NCI-H2107 treated with DMSO at 0.1 percent for 48 hours (cell line): ENCODE results near the gene RAD17.
"Not testable (repeated sequence)": the region's sequence is repeated elsewhere in the genome, so short reads cannot be mapped to it uniquely, and the experiment has no call there.

Experiments used
- DNase-seq: peaks from one replicate; lab custom pipeline; 2025; ENCODE audit not compliant: unreplicated experiment; lab: John Stamatoyannopoulos, UW

Gene RAD17

GRCh38 chr5:69374911-69375446 lies 5.4 kb downstream of the RAD17 start:
- no peak for DNase-seq

GRCh38 chr5:69378376-69378775 lies 8.8 kb downstream of the RAD17 start:
- no peak for DNase-seq

- DNase-seq = peak; percentile 44
Observed at GRCh38 chr5:69404659-69405330, 35.2 kb downstream of the RAD17 start.

DNA sequence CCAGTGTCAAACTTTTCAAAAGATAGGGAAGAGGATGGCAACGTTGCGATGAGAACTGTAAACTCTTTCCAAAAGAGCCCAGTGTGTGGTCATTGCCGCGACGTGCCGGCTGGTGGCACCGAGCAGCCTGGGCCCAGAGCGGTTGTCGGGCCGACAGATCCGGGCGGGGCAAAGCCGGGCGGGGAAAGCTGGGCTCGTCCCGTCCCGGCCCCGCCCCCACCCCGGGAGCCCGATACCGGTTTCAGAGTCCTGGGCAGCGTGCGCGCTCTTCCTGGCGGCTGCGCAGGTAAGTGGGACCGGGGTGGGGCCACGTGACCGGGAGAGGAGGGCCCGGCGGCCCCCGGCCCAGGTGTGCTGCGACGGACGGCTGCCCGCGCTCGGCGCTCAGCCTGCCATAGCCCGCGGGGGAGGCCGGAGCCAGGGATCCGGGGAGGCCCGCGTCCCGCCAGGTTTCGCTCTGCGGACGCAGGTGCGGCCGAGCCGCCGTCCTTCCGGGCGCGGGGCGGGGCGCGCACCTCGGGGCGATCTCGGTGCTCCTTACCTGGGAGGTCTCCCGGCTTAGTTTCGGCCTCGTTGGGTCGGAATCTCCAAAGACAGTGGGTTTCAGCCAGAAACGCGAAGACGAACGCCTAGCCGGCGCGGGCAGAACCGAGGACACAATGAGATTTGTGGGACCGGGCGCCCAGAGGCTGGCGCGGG lies 45.4 kb downstream of the RAD17 start, which contains the start of gene MARVELD2:
MARVELD2 (plus strand) TSS at position 232 of the 699 bp plus-strand sequence. CDS start 4,270 bp downstream, outside the sequence.
- DNase-seq = peak; percentile 42

GRCh38 chr5:69415584-69415958 lies 46.0 kb downstream of the RAD17 start:
- no peak for DNase-seq

- DNase-seq = no peak
Observed at GRCh38 chr5:69416180-69416579, 46.6 kb downstream of the RAD17 start.

- no peak for DNase-seq
Observed at GRCh38 chr5:69416699-69417098, 47.1 kb downstream of the RAD17 start.

DNA sequence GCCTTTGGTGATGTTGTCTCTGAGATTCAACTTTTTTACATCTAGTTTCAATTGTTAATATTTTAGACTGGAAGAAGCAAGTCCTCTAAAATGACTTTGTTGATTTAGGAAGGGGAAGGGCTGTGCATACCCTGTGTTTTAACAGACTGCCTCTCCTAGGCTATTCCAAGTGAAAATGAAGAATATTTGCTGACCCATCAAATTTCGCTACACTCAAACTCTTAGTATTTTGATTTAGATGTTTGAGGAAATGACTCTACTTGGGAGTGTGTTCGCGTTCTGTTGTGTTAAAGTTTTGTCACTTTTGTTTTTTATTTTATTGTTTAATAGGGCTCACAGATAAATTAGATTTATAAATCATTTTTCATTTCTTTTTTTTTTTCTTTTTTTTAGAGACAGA lies 48.9 kb downstream of the RAD17 start:
- DNase-seq = no peak

GRCh38 chr5:69431424-69432303 lies 62.0 kb downstream of the RAD17 start:
- no peak for DNase-seq

DNA sequence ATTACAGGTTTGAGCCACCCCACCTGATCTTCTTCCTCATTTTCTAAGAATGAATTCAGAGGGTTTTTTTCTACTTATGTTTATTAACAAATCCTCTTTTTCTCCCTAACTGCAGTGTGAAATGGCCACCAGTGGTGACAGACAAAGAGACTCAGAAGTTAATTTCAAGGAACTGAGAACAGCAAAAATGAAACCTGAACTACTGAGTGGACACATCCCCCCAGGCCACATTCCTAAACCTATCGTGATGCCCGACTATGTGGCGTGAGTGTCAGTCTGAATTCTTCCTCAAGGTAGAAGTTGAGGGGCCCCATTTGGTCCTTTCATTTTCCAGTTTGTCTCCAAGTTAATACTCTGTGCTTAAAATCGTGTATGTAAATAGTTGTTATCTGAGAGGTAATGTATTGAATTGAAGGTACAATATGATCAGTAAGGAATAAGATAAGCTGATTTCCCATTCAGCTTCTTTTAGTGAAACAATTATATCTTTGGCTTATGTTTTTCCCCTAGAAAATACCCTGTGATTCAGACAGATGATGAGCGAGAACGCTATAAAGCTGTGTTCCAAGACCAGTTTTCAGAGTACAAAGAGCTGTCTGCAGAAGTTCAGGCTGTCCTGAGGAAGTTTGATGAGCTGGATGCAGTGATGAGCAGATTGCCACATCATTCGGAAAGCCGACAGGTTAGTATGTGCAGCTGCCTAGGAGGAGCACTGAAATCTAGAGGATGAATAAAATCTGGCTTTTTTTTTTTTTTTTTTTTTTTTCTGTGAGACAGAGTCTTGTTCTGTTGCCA lies 63.0 kb downstream of the RAD17 start:
- DNase-seq = no peak

GRCh38 chr5:69435276-69435884 lies 65.8 kb downstream of the RAD17 start:
- not testable (repeated sequence) for DNase-seq

DNA sequence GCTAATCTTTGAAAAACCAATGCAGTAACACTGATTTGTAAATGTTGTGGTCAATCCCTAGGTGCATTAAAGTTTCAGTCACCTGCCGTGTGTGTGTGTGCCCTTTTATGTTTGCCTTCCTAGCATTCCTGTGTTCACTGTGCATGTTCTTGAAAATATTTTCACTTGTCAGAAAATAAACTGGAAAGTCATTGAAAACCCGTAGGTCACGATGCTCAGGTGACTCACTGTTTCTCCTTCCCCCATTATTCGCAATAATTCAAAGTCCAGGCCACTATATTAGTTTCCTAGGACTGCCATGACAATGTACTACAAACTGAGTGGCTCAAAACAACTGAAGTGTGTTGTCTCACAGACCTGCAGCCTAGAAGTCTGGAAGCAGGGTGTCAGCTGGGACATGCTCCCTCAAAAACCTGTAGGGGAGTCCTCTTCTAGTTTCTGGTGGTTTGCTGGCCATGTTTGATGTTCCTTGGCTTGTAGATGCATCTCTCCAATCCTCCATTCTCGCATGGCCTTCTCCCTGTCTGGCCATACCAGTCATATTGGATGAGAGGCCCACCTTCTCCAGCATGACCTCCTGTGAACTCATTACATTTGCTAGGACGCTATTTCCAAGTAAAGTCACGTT lies 74.6 kb downstream of the RAD17 start:
- no peak for DNase-seq

DNA sequence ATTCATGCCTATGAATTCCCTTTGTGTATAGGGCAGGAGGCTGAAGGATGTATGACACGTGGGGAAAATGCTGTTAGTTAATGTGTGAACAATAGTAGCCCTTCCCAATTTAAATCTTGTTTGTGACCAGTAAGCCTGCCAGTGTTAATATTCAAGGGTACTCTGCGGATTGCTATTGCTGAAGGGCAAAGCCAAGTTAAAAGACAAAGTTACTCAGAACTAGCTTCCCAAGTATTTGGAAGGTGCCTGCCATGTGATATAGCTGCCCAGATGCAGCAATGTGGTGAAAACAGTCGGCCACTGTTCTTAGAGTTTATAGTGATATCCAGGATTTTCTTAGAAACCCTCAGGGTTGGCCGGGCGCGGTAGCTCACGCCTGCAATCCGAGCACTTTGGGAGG lies 79.9 kb downstream of the RAD17 start:
- no peak for DNase-seq

DNA sequence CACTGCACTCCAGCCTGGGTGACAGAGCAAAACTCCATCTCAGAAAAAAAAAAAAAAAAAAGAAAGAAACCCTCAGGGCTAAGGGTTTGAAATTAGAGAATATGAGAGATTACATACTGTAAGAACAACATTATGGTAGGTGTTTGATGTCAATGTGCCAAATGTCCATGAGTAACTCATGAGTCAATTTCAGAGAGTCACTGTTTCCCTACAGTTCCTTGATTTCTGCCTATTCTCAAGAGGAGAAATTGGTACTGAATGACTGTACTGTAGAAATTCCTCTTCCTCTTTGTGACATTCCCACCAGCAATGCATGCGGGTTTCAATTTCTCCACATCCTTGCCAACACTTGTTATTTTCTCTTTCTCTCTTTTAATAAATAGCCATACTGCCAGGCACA lies 80.5 kb downstream of the RAD17 start:
- DNase-seq = no peak

- not testable (repeated sequence) for DNase-seq
Observed at GRCh38 chr5:69450527-69450926, 80.9 kb downstream of the RAD17 start.

GRCh38 chr5:69451941-69452647 lies 82.5 kb downstream of the RAD17 start:
- no peak for DNase-seq

DNA sequence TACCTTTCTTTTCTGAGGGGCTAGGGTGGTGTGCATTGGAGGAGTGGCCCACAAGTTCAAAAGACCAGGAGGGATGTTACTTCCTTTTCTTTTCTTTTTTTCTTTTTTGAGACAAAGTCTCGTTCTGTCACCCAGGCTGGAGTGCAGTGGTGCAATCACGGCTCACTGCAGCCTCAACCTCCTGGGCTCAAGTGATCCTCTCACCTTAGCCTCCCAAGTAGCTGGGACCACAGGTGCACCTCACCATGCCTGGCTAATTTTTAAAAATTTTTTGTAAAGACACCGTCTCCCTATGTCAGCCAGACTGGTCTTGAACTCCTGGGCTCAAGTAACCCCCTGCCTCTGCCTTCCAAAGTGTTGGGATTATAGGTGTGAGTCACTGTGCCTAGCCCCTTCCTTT lies 83.9 kb downstream of the RAD17 start:
- not testable (repeated sequence) for DNase-seq

DNA sequence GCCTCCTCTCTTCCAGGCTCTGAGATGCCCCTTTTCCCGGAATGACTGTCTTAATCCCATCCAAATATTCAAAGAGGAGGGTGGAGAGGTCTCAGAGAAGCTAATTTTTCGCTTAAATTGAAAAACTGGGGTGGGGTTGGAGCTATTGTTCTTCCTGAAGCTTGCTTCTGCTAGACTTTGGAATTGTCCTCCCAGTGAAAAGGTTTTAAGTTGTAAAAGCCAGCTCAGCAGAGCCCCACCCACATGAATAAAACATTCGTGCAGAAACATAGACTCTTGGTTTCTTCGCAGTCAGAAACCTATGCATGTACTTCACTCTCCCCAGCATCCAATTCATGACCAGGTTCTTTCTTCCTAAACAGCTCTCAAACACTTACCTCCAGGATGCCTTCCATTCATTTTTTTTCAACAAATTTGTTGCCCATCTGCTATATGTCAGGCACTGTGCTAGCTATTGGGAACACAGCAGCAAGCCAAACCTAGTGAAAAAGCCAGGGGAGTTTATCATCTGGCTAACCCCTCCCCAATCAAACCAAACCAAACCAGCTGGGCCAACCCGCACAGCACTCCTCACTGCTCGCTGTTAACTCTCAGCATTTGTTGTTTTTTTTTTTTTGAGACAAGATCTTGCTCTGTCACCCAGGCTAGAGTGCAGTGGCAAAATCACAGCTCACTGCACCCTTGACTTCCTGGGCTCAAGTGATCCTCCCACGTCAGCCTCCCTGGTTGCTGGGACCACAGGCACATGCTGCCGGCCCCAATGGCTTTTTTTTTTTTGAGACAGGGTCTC lies 85.0 kb downstream of the RAD17 start:
- no peak for DNase-seq
